NCI-H128 (cell line): ENCODE data around the gene HMGA1.
"Not testable (repeated sequence)": the region's sequence is repeated elsewhere in the genome, so short reads cannot be mapped to it uniquely, and the experiment has no call there.

ENCODE experiments used
- DNase-seq: peaks from one replicate; lab custom pipeline; 2025; ENCODE audit not compliant: unreplicated experiment; lab: John Stamatoyannopoulos, UW

Gene HMGA1

GRCh38 chr6:34239893-34240292, 3.2 kb downstream of the HMGA1 start:
- no peak for DNase-seq

- no peak for DNase-seq
These were observed 3.9 kb downstream of the HMGA1 start for GRCh38 chr6:34240329-34241248.

GRCh38 chr6:34241351-34242215, 4.9 kb downstream of the HMGA1 start:
- no peak for DNase-seq

GRCh38 chr6:34242252-34243130, 5.8 kb downstream of the HMGA1 start:
- no peak for DNase-seq

- no peak for DNase-seq
These were observed 6.6 kb downstream of the HMGA1 start for GRCh38 chr6:34243131-34243771.

- DNase-seq: no peak
These were observed 7.5 kb downstream of the HMGA1 start for GRCh38 chr6:34243901-34244884.

GRCh38 chr6:34245032-34245760, 8.5 kb downstream of the HMGA1 start:
- DNase-seq: not testable (repeated sequence)

DNA sequence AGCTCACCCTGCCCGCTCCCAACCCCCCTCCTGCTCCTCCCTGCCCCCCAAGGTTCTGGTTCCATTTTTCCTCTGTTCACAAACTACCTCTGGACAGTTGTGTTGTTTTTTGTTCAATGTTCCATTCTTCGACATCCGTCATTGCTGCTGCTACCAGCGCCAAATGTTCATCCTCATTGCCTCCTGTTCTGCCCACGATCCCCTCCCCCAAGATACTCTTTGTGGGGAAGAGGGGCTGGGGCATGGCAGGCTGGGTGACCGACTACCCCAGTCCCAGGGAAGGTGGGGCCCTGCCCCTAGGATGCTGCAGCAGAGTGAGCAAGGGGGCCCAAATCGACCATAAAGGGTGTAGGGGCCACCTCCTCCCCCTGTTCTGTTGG, 9.1 kb downstream of the HMGA1 start:
- DNase-seq: not testable (repeated sequence)

DNA sequence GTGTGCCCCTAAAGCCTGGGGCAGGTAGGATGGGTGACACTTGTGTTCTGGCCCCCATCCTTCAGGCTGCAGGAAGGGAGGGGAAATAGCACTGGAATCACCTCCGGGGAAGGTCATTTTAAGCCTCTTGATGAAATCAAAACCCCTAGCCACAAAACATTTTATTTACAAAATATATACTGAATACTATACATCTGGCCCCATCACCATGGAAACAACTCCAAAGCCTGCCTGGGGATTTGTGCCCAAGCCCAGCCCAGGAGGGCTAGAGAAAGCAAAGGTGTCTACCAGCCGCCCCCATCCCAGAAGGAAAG, 9.5 kb downstream of the HMGA1 start:
- DNase-seq: no peak

GRCh38 chr6:34246563-34247391, 10.1 kb downstream of the HMGA1 start:
- DNase-seq: no peak

- DNase-seq: no peak
These were observed 11.0 kb downstream of the HMGA1 start for GRCh38 chr6:34247481-34248197.

DNA sequence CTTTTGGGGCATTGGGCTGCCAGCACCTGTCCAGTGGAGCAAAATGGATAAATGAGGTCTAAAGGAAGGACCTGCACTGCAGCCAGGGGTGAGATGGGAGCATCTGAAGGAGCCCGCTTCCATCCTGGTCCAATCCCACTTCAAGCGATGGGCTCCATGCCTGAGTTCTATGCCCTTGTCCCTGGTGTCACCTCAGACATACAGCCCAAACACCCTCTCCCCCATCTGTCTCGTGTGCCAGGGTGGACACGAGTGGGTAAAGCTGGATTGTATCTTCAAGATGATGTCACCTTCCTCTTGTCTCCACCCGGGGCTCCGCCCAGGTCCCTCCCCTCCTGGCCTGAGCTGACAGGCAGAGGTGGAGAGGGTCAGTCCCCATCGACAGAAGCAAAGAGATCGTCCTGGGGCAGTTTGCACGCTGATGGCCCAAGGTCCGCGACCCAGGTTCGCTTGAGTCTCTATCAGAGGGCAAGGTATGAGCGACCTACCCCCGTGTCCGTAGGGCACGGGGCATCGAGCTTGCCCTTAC, 11.6 kb downstream of the HMGA1 start:
- no peak for DNase-seq

GRCh38 chr6:34248727-34249468, 12.2 kb downstream of the HMGA1 start, which contains the start of gene SMIM29:
SMIM29 (minus strand) TSS chr6:34249006; CDS start chr6:34247791, 1,215 bp downstream.
- peak; percentile 83 for DNase-seq

DNA sequence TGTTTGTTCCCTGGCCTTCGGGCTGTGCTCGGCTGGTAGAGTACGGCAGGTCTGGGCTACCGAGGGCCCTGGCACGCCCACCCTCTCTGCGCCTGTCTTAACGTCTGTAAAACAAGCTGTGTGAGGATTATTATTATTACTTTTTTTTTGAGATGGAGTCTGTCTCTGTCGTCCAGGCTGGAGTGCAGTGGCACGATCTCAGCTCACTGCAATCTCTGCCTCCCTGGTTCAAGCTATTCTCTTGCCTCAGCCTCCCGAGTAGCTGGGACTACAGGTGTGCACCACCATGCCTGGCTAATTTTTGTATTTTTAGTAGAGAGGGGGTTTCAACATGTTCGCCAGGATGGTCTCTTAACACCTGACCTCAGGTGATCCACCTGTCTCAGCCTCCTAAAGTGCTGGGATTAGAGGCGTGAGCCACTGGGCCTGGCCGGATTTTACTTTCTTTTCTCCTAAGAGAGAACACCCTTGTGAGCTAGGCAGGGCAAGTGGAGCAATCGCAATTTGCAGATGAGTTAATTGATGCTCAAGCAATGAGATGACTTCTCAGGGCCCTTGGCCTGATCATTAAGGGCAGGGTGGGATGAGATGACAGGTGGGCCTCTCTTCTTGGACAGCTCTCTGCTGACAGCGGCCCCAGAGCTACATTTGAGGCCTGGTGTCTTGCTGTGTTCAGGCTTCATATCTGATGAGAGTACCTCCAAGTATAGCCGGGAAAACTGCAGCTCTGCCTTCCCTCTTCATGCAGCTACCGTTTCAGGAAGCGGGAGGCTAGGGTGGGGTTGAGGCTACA, 13.0 kb downstream of the HMGA1 start:
- no peak for DNase-seq

GRCh38 chr6:34252395-34252794, 15.7 kb downstream of the HMGA1 start:
- DNase-seq: not testable (repeated sequence)
